Limb (tissue), 2 donors: ENCODE measurements around the gene PDE8B.
A peak's percentile ranks its signal among the peaks of the same experiment; 100 is the strongest.

ENCODE experiments used
- DNase-seq, 2 donors: peaks; one replicate each; pipeline ENCODE4 v3.0.0-alpha.2; 2016; ENCODE audit errors: extremely low spot score in 2 of 2

Gene PDE8B

DNA sequence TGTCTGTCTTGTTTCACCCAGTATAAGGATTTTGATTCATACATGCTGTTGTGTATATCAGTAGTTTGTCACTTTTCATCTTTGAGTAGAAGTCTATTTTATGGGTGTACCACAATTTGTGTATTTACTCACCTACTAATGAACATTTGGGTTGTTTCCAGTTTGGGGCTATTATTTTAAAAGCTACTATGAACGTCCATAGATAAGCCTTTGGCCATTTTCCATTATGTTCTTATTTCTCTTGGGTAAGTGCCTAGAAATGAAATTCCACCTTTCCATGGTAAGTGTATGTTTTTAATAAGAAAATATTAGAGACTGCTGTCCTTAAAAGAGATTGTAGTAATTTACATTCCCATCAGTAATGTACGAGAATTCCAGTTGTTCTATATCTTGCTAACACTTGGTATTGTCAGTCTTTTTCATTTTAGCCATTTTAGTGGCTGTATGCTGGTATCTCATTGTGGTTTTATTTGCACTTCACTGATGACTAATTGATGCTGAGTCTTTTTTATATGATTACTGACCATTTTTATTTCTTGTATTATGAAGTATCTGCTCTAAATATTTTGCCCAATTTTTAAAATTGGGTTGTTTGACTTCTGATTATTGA lies 17.9 kb upstream of the PDE8B start:
- no peak for DNase-seq

DNA sequence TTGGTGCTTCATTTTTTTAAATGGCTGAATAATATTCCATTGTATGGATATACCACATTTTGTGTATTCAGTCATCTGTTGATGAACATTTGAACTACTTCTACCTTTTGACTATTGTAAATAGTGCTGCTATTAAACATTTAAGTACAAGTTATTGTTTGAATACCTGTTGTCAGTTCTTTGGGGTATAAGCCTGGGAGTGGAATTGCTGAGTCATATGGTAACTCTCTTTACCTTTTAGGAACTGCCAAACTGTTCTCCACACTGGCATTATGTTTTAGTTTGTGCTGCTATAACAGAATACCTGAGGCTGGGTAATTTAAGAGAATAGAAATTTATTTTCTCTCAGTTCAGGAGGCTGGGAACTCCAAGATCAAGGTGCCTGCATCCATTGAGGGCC lies 15.7 kb upstream of the PDE8B start:
- DNase-seq = no peak

DNA sequence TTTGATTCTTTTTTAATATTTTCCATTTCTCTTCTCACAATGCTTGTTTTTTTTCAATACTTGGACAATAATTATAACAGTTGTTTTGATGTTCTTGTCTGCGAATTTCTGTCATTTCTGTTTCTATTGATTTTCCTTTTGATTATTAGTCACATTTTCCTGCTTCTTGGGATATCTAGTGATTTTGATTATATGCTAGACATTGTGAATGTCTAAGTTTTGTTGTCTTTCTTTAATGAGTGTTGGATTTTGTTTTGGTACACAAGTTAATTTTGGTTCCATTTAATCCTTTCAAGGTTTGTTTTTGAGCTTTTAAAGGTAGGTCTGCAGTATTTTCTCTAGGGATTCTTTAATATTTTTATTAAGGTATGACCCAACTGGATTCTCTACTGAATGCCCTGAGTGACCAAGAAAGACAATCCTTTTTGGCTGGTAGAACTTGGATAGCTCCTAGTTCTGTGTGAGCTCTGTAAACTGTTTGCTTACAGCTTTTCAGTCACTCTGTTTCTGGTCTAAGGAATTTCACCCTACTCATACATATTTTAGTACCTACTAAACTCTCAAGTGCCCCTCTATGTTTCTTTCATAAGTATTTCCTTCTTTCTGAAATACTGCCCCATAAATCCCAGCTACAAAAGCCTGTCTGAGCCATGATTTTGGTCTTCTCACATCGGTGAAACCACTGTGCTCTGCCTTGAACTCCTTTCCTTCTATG lies 12.5 kb upstream of the PDE8B start:
- DNase-seq = no peak

DNA sequence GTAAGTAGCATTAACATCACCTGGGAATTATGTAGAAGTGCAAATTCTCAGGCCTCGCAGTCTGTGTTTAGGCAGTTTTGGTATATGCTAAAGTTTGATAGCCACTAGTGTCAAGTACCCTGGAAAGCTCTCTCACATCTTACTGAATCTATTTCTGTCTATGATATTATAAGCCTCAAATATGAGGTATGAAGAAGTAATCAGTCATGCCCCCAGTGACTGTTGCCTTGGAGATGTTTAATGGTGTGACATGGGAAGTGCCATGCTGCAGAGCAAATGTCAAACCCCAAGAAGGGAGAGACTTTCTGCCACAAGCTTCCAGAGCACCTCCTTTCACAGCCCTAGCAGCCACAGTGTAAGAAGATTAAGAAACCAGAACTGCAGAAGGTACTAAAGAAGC lies 9.8 kb upstream of the PDE8B start:
- no peak for DNase-seq

DNA sequence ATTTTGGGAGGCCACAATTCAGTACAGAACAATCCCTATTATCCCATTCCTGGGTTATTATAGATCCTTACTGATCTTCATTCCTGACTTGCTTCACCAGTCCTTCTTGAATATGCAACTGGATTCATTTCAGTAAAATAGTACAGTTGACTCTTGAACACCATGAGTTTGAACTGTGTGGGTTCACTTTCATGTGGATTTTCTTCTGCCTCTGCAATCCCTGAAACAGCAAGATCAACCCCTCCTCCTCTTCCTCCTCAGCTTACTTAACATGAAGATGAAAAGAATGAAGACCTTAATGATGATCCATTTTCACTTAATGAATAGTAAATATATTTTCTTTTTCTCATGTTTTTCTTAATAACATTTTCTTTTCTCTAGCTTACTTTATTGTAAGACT lies 8.3 kb upstream of the PDE8B start:
- no peak for DNase-seq

DNA sequence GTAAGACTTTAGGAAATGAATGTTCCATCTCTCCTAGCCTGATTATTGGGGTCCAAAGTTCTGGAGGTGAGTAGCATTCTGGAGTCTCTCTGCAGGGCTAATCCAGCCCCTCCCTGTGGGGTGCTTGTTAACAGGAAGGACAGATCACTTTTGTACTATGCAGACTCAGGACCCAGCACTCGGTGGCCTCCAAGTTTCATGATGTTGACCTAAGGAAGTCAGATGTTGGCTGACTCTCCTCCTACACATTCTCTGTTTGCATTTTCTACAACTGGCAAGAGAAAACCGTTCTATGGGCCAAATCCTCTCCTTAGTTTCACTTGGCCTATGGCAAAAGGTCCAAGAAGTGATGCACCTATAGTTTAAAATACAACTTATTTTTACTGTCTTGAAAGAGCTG lies 5.5 kb upstream of the PDE8B start:
- DNase-seq = no peak

DNA sequence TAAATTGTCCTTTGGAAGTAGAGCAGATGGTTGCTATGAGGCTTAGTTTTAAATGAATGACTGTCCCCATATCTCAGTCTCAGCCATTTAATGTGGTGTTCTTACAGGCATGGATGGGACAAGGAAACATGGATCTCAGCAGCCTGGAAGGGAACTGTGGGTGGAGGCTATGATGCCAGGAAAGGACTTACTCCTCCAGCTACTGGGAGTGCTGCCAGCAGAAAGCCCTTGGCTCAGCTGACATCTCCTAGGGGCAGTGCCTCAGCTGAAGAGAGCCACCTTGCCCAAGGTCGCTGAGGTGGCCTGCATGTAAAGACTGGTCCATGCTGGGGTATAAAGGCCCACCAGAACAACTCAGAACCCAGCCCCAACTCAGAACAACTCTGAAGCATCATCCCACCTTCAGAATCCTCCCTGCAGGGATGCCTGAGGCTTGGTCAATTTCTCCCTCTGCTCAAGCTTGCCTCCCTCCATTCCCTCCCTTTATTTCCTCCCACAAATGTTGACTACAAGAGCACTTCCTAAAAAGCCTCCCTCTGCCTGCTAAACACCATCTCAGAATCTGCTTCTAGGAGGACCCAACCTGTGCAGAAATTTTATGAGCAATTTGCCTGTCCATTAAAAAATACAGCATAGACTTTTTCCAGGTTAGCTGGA lies 1.8 kb upstream of the PDE8B start:
- no peak for DNase-seq

DNA sequence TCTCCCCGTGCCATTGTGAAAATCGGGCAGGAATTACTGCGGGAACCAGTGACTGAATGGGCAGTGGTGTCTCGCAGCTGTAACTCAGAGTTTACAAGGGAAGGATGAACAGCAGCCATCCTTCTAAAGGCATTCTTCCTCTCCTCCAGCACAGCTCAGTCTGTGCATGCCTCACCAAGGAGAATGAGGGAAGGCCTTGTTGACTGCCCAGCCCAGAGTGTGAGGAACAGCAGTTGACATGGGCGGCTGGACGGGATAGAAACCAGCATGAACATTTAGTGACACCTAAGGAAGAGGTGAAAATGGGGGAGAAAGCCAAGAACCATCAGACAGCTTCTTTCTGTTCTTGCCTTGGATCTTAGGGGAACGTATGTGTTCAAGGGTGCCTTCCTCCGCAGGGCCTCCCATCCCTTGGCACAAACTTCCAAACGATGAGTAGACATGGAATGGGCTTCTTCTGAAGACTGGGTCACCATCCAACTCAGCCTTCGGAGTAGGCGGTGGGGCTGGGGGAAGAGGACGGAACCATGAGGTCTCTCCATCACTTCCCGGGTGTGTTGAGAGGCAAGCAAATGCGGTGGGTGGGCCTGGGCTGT lies 887 bp upstream of the PDE8B start:
- no peak for DNase-seq

DNA sequence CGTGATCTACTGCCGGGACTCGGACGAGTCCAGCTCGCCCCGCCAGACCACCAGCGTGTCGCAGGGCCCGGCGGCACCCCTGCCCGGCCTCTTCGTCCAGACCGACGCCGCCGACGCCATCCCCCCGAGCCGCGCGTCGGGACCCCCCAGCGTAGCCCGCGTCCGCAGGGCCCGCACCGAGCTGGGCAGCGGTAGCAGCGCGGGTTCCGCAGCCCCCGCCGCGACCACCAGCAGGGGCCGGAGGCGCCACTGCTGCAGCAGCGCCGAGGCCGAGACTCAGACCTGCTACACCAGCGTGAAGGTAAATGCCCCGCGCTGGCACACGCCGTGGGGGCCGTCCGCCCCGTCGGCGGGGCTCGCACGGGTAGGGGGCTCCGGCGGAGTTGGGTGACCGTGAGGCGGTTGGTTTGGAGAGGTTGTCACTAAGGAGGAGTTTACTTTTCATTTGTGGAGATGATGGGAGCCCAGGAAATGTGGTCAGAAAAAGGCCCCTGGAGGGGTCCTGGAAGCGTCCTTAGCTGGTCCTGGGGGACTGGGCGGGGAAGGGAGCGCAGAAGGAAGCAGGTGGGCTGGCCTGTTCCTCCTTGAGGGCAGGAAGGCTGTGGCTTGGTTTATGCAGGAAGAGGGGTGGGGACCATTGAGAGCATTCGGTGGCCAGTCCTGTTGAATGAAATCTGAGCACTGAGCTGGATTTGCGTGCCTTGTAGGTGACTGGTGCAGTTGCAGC lies 647 bp downstream of the PDE8B start:
- DNase-seq = peak in 1 of 2 donors; percentile 51

DNA sequence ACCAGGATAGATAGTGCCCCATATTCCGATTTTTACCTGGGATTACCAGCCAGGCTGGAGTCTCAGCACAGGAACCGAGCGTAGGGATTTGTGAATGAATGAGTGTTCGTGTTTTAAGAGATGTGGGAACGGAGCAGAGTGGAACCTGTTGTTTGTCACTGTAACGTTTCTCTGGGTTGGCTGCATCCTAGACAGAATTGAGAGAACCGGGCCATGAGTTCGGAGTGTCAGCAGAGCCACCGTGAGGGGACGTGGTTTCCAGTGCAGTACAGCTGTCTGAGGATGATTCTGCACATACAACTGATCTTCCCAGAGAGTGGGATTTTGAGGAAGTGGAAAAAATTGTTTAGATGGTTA lies 1.2 kb downstream of the PDE8B start:
- no peak for DNase-seq

DNA sequence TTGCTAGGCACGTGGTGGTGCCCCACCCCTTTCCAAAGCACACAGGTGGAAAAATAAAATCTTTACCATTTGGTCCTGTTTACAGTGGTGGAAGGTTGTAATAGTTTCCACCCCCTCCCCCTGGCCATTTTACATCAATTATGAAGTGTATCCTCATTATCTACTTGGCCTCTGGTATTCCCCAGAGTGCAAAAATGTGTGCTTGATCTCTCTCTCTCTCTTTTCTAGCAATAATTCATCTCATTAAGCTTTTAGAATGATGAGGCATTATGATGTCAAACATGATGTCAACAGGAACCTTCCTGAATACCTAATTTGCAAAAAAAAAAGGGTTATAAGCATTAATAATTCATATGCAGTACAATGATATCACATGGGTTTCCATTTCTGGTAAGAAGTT lies 3.1 kb downstream of the PDE8B start:
- DNase-seq = no peak

DNA sequence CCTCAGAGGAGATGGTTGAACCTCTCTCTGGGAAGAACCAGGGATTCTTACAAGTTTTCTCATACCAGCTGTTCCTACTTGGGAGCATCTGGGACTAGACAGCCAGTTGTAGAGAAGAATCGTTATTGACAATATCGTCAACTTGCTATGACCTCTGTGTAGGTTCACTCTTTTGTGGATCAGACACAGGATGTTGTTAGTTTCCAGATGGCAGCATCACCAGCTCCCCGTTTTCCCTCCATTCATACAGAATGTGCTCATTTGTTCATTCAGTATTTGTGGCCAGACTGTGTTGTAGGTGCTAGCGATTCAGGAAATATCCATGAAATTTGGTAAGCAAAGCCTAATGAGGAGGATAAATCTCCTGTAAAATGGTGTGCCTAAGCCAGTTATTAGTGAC lies 3.7 kb downstream of the PDE8B start:
- DNase-seq = no peak

DNA sequence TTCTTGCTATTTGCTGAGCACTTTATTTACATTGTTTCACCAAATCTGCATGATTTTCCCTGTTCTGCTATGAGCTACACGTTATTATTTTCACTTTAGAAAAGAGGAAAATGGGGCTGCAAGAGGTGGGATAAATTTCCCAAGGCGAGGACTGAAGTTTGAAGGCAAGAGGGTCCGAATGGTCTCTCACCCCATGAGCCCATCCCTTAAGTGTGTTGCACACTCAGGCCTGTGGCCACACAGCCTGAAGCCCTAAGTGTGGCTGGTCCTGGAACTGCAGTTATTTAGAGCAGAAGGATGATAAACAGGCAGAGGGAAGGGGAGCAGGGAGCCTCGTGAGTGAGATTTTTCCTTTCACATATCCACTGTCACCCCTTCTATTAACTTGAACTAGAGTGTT lies 7.8 kb downstream of the PDE8B start:
- no peak for DNase-seq

DNA sequence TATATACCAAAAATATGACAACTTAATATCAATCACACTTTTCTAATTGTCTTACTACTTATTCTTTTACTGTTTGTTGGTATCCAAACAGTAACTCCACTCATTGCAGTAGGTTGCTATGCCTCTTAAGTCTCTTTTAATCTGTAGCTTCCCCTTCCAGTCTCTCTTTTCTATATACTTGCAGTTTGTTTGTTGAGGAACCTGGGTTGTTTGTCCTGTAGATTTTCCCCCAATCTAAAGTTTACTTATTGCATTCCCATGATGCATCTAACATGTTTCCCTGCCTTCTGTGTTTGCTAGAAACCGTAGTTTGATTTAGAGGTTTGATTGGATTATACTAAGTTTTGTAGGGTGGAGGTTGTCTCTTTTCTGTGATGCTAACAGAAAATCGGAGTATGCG lies 10.6 kb downstream of the PDE8B start:
- DNase-seq = no peak

DNA sequence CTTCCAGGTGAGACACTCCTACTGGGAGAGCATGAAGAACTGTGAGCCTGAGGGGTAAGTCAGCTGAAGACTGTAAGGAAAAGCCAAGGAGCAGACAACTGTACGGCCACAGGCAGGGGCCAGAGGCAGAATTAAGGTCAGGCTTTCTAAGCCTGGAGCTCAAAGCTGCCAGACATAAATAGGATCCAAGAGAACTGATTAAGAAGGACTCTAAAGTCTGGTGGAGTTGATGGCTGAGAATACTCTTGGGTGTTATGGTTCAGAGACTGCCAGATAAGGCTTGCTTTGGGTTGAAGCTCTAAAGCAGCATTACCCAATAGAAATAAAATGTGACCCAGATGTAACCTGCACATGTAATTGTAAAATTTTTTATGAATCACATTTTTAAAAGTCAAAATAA lies 12.2 kb downstream of the PDE8B start:
- DNase-seq = no peak

DNA sequence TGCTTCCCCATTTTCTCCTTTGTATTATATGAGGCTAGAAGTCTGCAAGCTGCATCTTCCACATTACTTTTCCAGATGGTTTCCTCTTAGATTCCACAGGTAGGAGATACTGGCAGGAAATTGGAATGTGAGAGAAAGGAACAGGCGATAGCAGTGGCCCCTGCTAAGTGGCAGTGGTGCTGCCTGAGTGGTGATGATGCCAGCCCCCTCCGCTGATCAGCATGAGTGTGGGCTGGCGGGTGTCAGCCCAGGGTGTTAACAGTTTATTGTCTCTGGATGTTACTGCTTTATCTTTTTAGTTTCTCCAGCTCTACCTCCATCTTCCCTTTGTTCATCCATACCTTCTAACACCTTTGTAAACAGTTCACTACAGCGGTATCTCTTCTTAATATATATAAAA lies 13.2 kb downstream of the PDE8B start:
- no peak for DNase-seq

DNA sequence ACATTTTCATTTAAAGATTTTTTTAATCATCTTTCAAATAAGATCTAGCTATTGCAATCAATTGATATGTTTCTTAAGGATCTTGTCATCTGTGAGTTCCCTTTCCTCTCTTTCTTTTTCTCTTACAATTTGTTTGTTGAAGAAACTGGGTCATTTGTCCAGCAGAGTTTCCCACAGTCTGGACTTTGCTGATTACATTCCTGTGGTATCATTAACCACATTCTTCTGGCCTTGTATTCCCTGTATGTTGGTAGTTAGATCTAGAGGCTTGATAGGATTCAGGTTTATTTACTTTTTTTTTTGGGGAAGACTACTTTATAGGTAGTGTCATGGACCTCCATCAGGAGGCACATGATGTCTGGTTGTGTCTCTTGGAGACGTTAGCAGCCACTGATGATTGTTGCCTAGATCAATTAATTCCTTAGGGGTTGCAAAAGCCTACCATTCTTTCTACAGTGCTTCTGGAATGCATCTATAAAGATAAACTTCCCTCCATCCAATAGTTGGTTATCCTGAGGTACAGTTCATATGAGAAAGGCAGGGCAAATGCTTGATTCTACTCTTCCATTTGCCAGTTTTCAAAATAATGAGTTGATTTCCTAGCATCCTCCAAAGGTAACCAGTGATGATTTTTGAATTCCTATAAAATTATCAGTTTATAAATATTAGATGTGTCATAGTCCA lies 14.3 kb downstream of the PDE8B start:
- DNase-seq = no peak

DNA sequence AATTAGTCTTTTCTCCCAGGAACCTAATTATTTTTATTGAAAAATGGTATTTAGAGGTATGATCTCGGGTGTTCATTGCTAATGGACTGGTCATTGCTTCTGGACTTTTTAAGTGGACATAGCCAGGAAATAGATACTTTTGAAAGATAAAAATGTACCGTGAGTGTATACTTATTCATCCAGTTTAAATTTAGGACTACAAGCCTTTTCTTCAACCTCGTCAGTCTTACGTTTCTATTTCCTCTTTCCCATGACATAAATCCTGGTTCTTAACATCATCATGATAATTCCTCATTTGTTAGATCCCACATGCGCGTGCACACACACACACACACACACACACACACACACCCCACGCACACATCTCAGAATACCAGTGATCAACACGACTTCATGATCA lies 15.1 kb downstream of the PDE8B start:
- DNase-seq = no peak

DNA sequence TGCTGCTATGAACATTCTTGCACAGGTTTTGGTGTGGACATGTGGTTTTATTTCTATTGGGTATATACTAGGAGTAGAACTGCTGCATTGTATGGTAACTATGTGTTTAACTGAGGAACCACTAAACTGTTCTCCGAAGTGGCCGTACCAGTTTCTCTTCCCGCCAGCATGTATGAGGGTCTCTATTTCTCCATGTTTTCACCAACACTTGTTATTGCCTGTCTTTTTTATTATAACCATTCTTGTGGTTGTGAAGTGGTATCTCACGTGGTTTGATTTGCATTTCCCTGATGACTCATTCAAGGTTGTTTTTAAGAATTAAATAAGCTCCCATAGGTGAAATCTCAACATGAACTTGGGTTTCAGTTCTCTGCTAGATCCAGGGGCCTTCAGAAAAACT lies 19.4 kb downstream of the PDE8B start:
- DNase-seq = no peak

DNA sequence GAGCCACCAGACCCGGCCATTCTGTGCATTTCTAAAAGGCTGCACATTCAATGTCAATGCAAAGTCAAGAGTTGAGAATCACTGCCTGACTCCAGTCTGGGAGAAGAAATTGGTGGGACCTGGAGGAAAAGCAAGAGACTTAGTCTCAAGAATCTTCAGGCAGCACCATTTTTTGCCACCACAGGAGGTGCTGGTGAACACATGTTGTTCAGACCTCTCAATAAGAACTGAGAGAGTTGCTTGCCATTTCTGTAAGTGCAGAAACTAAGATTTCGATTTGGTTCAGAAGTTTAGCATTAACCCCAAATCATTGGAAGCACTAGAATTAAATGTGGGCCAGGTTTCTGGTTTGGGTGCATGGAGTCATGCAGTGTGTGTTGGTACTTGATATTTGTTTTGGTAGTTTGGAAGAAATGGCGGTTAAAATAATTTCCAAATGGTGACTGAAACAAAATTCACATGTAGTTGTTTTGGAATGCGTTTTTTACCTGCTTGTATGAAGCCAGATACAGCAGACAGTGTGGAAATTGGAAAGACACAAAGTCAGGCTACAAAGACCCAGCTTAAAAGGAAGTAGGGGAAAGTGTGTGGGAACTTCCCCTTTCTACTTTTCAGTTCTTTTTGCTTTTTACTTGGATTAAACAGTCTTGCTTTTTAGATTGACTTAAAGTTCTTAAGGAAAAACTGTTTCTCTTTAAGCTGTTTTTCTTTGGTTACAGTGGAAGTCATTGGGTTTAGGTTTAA lies 20.4 kb downstream of the PDE8B start:
- DNase-seq = no peak
